HepG2 (cell line): ENCODE measurements around the gene WDR27. TPM values are rescaled to one million over a fixed set of nuclear protein-coding genes. Genes with fewer than 3 reads are reported as not detected.
A peak's percentile ranks its signal among the peaks of the same experiment; 100 is the strongest.

Experiments used
- CBFB ChIP-seq: sonication (generic); formaldehyde crosslinking; IDR thresholded peaks from 2 replicates; pipeline ENCODE4 v1.4.0; 2020; ENCODE audit warnings: missing genetic modification reagents
- CREM ChIP-seq, 2 experiments: sonication (generic) in 1 of 2; formaldehyde crosslinking in 1 of 2; IDR thresholded peaks; 2 replicates each; pipeline versions ENCODE4 v1.4.0 to v1.6.1; 2016 to 2020; ENCODE audit warnings: antibody characterized with exemption in 1 of 2, mild to moderate bottlenecking in 1 of 2, missing genetic modification reagents in 1 of 2
- DR1 ChIP-seq: sonication (generic); formaldehyde crosslinking; IDR thresholded peaks from 2 replicates; pipeline ENCODE4 v1.8.0; 2021; ENCODE audit warnings: mild to moderate bottlenecking, missing genetic modification reagents, inconsistent platforms
- KLF16 ChIP-seq, 2 experiments: sonication (generic) in 1 of 2; formaldehyde crosslinking in 1 of 2; IDR thresholded peaks; 2 replicates each; pipeline versions ENCODE4 v1.6.1 to v1.8.0; 2016 to 2023; ENCODE audit warnings: missing genetic modification reagents in 2 of 2, missing compliant biosample characterization in 1 of 2
- MAFF ChIP-seq: IDR thresholded peaks from 2 replicates; pipeline ENCODE4 v1.6.1; 2011; ENCODE audit warnings: low read depth, low read length, improper control_type of control experiment
- PBX3 ChIP-seq: sonication (generic); formaldehyde crosslinking; IDR thresholded peaks from 2 replicates; pipeline ENCODE4 v1.8.1; 2023; ENCODE audit warnings: missing genetic modification reagents, inconsistent platforms, borderline replicate concordance
- PRPF4 ChIP-seq: fragments of 200-400 bp; formaldehyde crosslinking; IDR thresholded peaks from 2 replicates; pipeline ENCODE4 v1.6.1; 2016; ENCODE audit warnings: low read length, low read depth; ENCODE audit not compliant: poor library complexity, severe bottlenecking
- SMAD1 ChIP-seq: sonication (generic); formaldehyde crosslinking; IDR thresholded peaks from 2 replicates; pipeline ENCODE4 v1.4.0; 2020; ENCODE audit warnings: missing genetic modification reagents, low read depth, mild to moderate bottlenecking, borderline replicate concordance
- SMARCC2 ChIP-seq: fragments of 450-650 bp; IDR thresholded peaks from 2 replicates; pipeline ENCODE4 v1.6.1; 2017; ENCODE audit warnings: antibody characterized with exemption, mild to moderate bottlenecking
- SP2 ChIP-seq: sonication (generic); formaldehyde crosslinking; IDR thresholded peaks from 2 replicates; pipeline ENCODE4 v1.5.1; 2020; ENCODE audit warnings: mild to moderate bottlenecking, missing genetic modification reagents
- SRSF9 ChIP-seq: fragments of 200-400 bp; formaldehyde crosslinking; IDR thresholded peaks from 2 replicates; pipeline ENCODE4 v1.6.1; 2018; ENCODE audit warnings: borderline replicate concordance, mild to moderate bottlenecking, low read depth, low read length; ENCODE audit not compliant: insufficient read depth, poor library complexity, severe bottlenecking
- TAF15 ChIP-seq: fragments of 200-400 bp; formaldehyde crosslinking; IDR thresholded peaks from one replicate; pipeline ENCODE4 v1.6.1; 2018; ENCODE audit warnings: mild to moderate bottlenecking, low read depth, low read length; ENCODE audit not compliant: poor library complexity, severe bottlenecking
- TRIM22 ChIP-seq: fragments of 450-650 bp; IDR thresholded peaks from 2 replicates; pipeline ENCODE4 v1.6.1; 2017
- U2AF1 ChIP-seq: fragments of 200-400 bp; formaldehyde crosslinking; optimal IDR thresholded peaks from 2 replicates; pipeline ENCODE3; 2017; ENCODE audit warnings: mild to moderate bottlenecking, low read depth, low read length
- ZKSCAN1 ChIP-seq: fragments of 150-350 bp; IDR thresholded peaks from 2 replicates; pipeline ENCODE4 v1.6.1; 2014; ENCODE audit warnings: low read length
- ZNF17 ChIP-seq: sonication (generic); formaldehyde crosslinking; IDR thresholded peaks from 2 replicates; pipeline ENCODE4 v1.5.0; 2020; ENCODE audit warnings: mild to moderate bottlenecking, missing genetic modification reagents
- ZNF564 ChIP-seq: sonication (generic); formaldehyde crosslinking; IDR thresholded peaks from 2 replicates; pipeline ENCODE4 v1.8.1; 2023; ENCODE audit warnings: mild to moderate bottlenecking, missing genetic modification reagents
- ZNF7 ChIP-seq: IDR thresholded peaks from 2 replicates; pipeline ENCODE4 v1.6.1; 2016; ENCODE audit warnings: missing biosample characterization, missing genetic modification reagents
- ZNF891 ChIP-seq: sonication (generic); formaldehyde crosslinking; IDR thresholded peaks from 2 replicates; pipeline ENCODE4 v1.5.0; 2020; ENCODE audit warnings: mild to moderate bottlenecking, missing genetic modification reagents
- polyA plus RNA-seq, 8 experiments: library from polyadenylated mRNA; depleted of rRNA in 3 of 8; stranded (reverse) in 7 of 8; unstranded in 1 of 8; fragments of >200 nt; fragmentation: Illumina TruSeq in 4 of 8; extraction: Trizol in 4 of 8; gene quantifications; 2 replicates each; pipeline versions ENCODE4 v1.2.1 to v1.2.3, GENCODE V29; 2011 to 2016; ENCODE audit warnings: low read depth in 4 of 8, missing spikeins in 1 of 8, mixed read lengths in 1 of 8; ENCODE audit not compliant: insufficient read depth in 1 of 8
- total RNA-seq, 5 experiments: library from RNA; depleted of rRNA; stranded (reverse); fragments of >200 nt; fragmentation: Illumina TruSeq; extraction: Trizol; gene quantifications; 2 replicates each; pipeline ENCODE4 v1.2.3, GENCODE V29; 2016; ENCODE audit warnings: low read depth in 1 of 5
- TF ChIP-seq, protein P1 (sequence below): sonication (generic); formaldehyde crosslinking; IDR thresholded peaks from 2 replicates; pipeline ENCODE4 v1.4.0; 2020; ENCODE audit warnings: mild to moderate bottlenecking, missing genetic modification reagents
- TF ChIP-seq, protein P2 (sequence below): sonication (generic); formaldehyde crosslinking; conservative IDR thresholded peaks from 2 replicates; pipeline ENCODE4 v1.4.0; 2020; ENCODE audit warnings: missing genetic modification reagents
- TF ChIP-seq, protein P3 (sequence below): IDR thresholded peaks from 2 replicates; pipeline ENCODE4 v1.6.1; 2012; ENCODE audit warnings: low read depth, low read length, improper control_type of control experiment

Gene WDR27
- total and polyA plus RNA-seq, 2 of the 13 experiments (the other 11 are each of a cell fraction or from before 2014, with no cell fraction given) = 34.1 to 80.3 TPM

- TF ChIP-seq PBX3 (CRISPR knock-in tag) = 0 out of 2 replicates have a peak, but pooled peaks have one; percentile 62
- peak; percentile 76 for TF ChIP-seq SP2
- no peak; the same call in 1 of the 2 replicates for TF ChIP-seq ZNF564 (CRISPR knock-in tag)
- TF ChIP-seq SRSF9 = no peak
- no peak for TF ChIP-seq U2AF1
- no peak for TF ChIP-seq MAFF
- no peak for TF ChIP-seq ZKSCAN1
- peak in 1 of 2 experiments; percentile 99; a peak in 3 of 4 replicates for TF ChIP-seq KLF16 (CRISPR knock-in tag; IDR thresholded peaks at IDR 0.05)
- TF ChIP-seq SMAD1 (CRISPR knock-in tag) = peak; percentile 92; the same call in 1 of the 2 replicates
- TF ChIP-seq, protein P1, sequence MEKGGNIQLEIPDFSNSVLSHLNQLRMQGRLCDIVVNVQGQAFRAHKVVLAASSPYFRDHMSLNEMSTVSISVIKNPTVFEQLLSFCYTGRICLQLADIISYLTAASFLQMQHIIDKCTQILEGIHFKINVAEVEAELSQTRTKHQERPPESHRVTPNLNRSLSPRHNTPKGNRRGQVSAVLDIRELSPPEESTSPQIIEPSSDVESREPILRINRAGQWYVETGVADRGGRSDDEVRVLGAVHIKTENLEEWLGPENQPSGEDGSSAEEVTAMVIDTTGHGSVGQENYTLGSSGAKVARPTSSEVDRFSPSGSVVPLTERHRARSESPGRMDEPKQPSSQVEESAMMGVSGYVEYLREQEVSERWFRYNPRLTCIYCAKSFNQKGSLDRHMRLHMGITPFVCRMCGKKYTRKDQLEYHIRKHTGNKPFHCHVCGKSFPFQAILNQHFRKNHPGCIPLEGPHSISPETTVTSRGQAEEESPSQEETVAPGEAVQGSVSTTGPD (CRISPR knock-in tag) = peak; percentile 83
- no peak for TF ChIP-seq SMARCC2
- TF ChIP-seq ZNF17 (CRISPR knock-in tag) = no peak; the same call in 1 of the 2 replicates
- no peak for TF ChIP-seq PRPF4
- peak; percentile 97 for TF ChIP-seq TAF15
- TF ChIP-seq, protein P2, sequence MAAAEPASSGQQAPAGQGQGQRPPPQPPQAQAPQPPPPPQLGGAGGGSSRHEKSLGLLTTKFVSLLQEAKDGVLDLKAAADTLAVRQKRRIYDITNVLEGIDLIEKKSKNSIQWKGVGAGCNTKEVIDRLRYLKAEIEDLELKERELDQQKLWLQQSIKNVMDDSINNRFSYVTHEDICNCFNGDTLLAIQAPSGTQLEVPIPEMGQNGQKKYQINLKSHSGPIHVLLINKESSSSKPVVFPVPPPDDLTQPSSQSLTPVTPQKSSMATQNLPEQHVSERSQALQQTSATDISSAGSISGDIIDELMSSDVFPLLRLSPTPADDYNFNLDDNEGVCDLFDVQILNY (CRISPR knock-in tag) = no peak
- no peak for TF ChIP-seq ZNF7 (CRISPR knock-in tag)
- peak; percentile 86 for TF ChIP-seq CREM (IDR thresholded peaks at IDR 0.05)
- no peak for TF ChIP-seq CREM (CRISPR knock-in tag; IDR thresholded peaks at IDR 0.05)
- TF ChIP-seq, protein P3, sequence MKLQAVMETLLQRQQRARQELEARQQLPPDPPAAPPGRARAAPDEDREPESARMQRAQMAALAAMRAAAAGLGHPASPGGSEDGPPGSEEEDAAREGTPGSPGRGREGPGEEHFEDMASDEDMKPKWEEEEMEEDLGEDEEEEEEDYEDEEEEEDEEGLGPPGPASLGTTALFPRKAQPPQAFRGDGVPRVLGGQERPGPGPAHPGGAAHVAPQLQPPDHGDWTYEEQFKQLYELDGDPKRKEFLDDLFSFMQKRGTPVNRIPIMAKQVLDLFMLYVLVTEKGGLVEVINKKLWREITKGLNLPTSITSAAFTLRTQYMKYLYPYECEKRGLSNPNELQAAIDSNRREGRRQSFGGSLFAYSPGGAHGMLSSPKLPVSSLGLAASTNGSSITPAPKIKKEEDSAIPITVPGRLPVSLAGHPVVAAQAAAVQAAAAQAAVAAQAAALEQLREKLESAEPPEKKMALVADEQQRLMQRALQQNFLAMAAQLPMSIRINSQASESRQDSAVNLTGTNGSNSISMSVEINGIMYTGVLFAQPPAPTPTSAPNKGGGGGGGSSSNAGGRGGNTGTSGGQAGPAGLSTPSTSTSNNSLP = 0 out of 2 replicates have a peak, but pooled peaks have one; percentile 30
- TF ChIP-seq CBFB (CRISPR knock-in tag) = peak; percentile 81
- no peak for TF ChIP-seq TRIM22
- peak; percentile 76; the same call in 1 of the 2 replicates for TF ChIP-seq ZNF891 (CRISPR knock-in tag)
- peak; percentile 94 for TF ChIP-seq DR1 (CRISPR knock-in tag)
These were observed at the start of gene WDR27, which contains the start of gene C6orf120 (continued) for GRCh38 chr6:169701954-169702839.
